ENCODE results near the gene RER1.

RER1 gene

GRCh38 chr1:2377751-2378440, 13.7 kb upstream of the RER1 start:
- no peak for DNase-seq
- H3K4me2 ChIP-seq (ENCODE audit: low read depth, low read length), result no peak overlapping the region
- no peaks in the 10 kb centered on the region for H4K20me1 ChIP-seq (ENCODE audit: insufficient read depth, low read length)
- no peak overlapping the region for H3K9ac ChIP-seq (ENCODE audit: low read length)
- H3K4me3 ChIP-seq (ENCODE audit: low read length), result no peak overlapping the region
- no peaks in the 10 kb centered on the region for H3K79me2 ChIP-seq (ENCODE audit: low read length)
- H3K27me3 ChIP-seq (replicated peaks; ENCODE audit: insufficient read depth, low read length), result peaks cover 98% of the 10 kb centered on the region
- no peaks in the 10 kb centered on the region for H3F3A ChIP-seq (ENCODE audit: insufficient read depth, low read length)
- no peaks in the 10 kb centered on the region for H3K36me3 ChIP-seq (replicated peaks; ENCODE audit: insufficient read depth, low read length)
- no peak overlapping the region for H3K27ac ChIP-seq (ENCODE audit: low read length)
- no peaks in the 10 kb centered on the region for H3K9me2 ChIP-seq (replicated peaks; ENCODE audit: insufficient read depth, low read length)
- H3K4me1 ChIP-seq (ENCODE audit: low read length), result no peaks in the 10 kb centered on the region
- H3K9me3 ChIP-seq (replicated peaks; ENCODE audit: insufficient read depth, low read length), result no peaks in the 10 kb centered on the region
- no peak overlapping the region for H2AFZ ChIP-seq (ENCODE audit: low read length)
- TF ChIP-seq CTCF (IDR thresholded peaks at IDR 0.05; ENCODE audit: low read length), result no peak
- TF ChIP-seq EZH2phosphoT487 (IDR thresholded peaks at IDR 0.05; ENCODE audit: low read length), result no peak
- no peak for TF ChIP-seq EZH2 (optimal IDR thresholded peaks at IDR 0.05; ENCODE audit: low read depth, low read length)

- TF ChIP-seq EZH2phosphoT487 (IDR thresholded peaks at IDR 0.05; ENCODE audit: low read length) (no peak), EZH2 (optimal IDR thresholded peaks at IDR 0.05; ENCODE audit: low read depth, low read length) (no peak), CTCF (IDR thresholded peaks at IDR 0.05; ENCODE audit: low read length) (no peak)
- H3K9me3 ChIP-seq (replicated peaks; ENCODE audit: insufficient read depth, low read length), result no peaks in the 10 kb centered on the region
- no peaks in the 10 kb centered on the region for H3K4me1 ChIP-seq (ENCODE audit: low read length)
- no peak overlapping the region for H3K4me3 ChIP-seq (ENCODE audit: low read length)
- H3K9me2 ChIP-seq (replicated peaks; ENCODE audit: insufficient read depth, low read length), result no peaks in the 10 kb centered on the region
- H3K27me3 ChIP-seq (replicated peaks; ENCODE audit: insufficient read depth, low read length), result peaks cover 98% of the 10 kb centered on the region
- no peak overlapping the region for H3K9ac ChIP-seq (ENCODE audit: low read length)
- no peak overlapping the region for H3K27ac ChIP-seq (ENCODE audit: low read length)
- no peaks in the 10 kb centered on the region for H3F3A ChIP-seq (ENCODE audit: insufficient read depth, low read length)
- H4K20me1 ChIP-seq (ENCODE audit: insufficient read depth, low read length), result no peaks in the 10 kb centered on the region
- H3K36me3 ChIP-seq (replicated peaks; ENCODE audit: insufficient read depth, low read length), result no peaks in the 10 kb centered on the region
- no peak overlapping the region for H3K4me2 ChIP-seq (ENCODE audit: low read depth, low read length)
- no peak overlapping the region for H2AFZ ChIP-seq (ENCODE audit: low read length)
- no peak for DNase-seq
- no peaks in the 10 kb centered on the region for H3K79me2 ChIP-seq (ENCODE audit: low read length)
Observed at GRCh38 chr1:2378441-2378851, 13.2 kb upstream of the RER1 start.

GRCh38 chr1:2378956-2379732, 12.5 kb upstream of the RER1 start:
- Histone ChIP-seq H3K4me2 (ENCODE audit: low read depth, low read length) (no peak overlapping the region), H3F3A (ENCODE audit: insufficient read depth, low read length) (no peaks in the 10 kb centered on the region), H2AFZ (ENCODE audit: low read length) (no peak overlapping the region), H4K20me1 (ENCODE audit: insufficient read depth, low read length) (no peaks in the 10 kb centered on the region), H3K79me2 (ENCODE audit: low read length) (no peaks in the 10 kb centered on the region), H3K27ac (ENCODE audit: low read length) (no peak overlapping the region), H3K9ac (ENCODE audit: low read length) (no peak overlapping the region), H3K27me3 (replicated peaks; ENCODE audit: insufficient read depth, low read length) (peaks cover 98% of the 10 kb centered on the region), H3K9me3 (replicated peaks; ENCODE audit: insufficient read depth, low read length) (no peaks in the 10 kb centered on the region), H3K4me1 (ENCODE audit: low read length) (no peaks in the 10 kb centered on the region), H3K4me3 (ENCODE audit: low read length) (no peak overlapping the region), H3K36me3 (replicated peaks; ENCODE audit: insufficient read depth, low read length) (no peaks in the 10 kb centered on the region), H3K9me2 (replicated peaks; ENCODE audit: insufficient read depth, low read length) (no peaks in the 10 kb centered on the region)
- TF ChIP-seq EZH2 (optimal IDR thresholded peaks at IDR 0.05; ENCODE audit: low read depth, low read length) (no peak), CTCF (IDR thresholded peaks at IDR 0.05; ENCODE audit: low read length) (no peak), EZH2phosphoT487 (IDR thresholded peaks at IDR 0.05; ENCODE audit: low read length) (no peak)
- no peak for DNase-seq
